ENCODE measurements around the gene CDC14A. TPM values are rescaled to one million over a fixed set of nuclear protein-coding genes. Genes with fewer than 3 reads are reported as not detected.

Gene CDC14A
- total and polyA plus RNA-seq, 2 of the 8 experiments (the other 6 are each of a cell fraction or from before 2014, with no cell fraction given), result 3.2 to 8.9 TPM

DNA sequence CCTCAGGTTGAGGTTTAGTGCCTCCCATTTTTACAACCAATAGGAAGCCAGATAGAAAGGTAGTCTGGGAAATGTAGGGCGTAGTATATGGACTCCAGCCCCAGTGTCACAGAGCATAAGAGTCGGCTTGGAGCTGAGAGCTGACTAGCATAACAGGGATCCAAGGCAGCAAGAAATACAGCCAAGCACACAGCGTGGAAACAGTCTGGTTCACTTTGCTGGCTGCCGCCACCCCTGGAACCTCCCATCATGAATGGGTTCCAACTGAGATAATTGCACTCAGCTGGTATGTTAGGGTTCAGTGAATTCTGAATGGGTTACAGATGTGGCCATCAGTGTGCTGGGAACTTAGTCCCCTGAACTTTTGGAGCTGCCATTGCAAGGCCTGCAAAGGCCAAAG is 108.9 kb downstream of the CDC14A start:
- no peak overlapping the region for H2BK120ac ChIP-seq (replicated peaks; ENCODE audit: low read depth, low read length)
- peak overlapping the region; percentile 42; the same call in 1 of the 2 replicates for H2AK5ac ChIP-seq (ENCODE audit: low read depth, low read length)
- no peak overlapping the region for H2BK5ac ChIP-seq (ENCODE audit: low read depth, low read length)
- H4K20me1 ChIP-seq (replicated peaks in 1 of 2; ENCODE audit: control insufficient read depth in 1 of 2, insufficient read depth in 2 of 2, low read length in 2 of 2), result no peaks in the 10 kb centered on the region
- FAIRE-seq (no peak), DNase-seq (ENCODE audit: low read depth in 1 of 2, low spot score in 2 of 2) (no peak)
- H4K5ac ChIP-seq (ENCODE audit: insufficient read length, low read depth, low read length), result no peak overlapping the region
- no peaks in the 10 kb centered on the region for H3K23me2 ChIP-seq (ENCODE audit: low read depth, low read length)
- WGBS, 2 experiments (ENCODE audit: extremely low coverage in 1 of 2, insufficient coverage in 1 of 2, insufficient read length in 1 of 2, insufficient replicate concordance in 2 of 2, low coverage in 1 of 2, low lambda C conversion rate in 2 of 2, missing lambda C conversion rate in 1 of 2), result 80% methylated on average over 4 of the region's 4 CpGs; no CpG with 5 or more reads in 1 of the 2 experiments
- H2BK12ac ChIP-seq (ENCODE audit: low read depth, low read length), result no peak overlapping the region
- no peak overlapping the region for H3K4me3 ChIP-seq (ENCODE audit: extremely low read depth in 1 of 4, insufficient read depth in 2 of 4, low read depth in 3 of 4, low read length in 4 of 4)
- H2BK15ac ChIP-seq (ENCODE audit: low read length), result peak overlapping the region; percentile 54; the same call in 1 of the 2 replicates
- H3K14ac ChIP-seq (ENCODE audit: insufficient read length), result no peak overlapping the region
- no peak overlapping the region for H2AFZ ChIP-seq (ENCODE audit: low read length)
- ChIA-PET CTCF (ENCODE audit: partially characterized antibody) (interaction anchor here (0.8 to 9.3 kb wide), 22 partner anchors 26 to 418 kb away, joined by 3 to 68 read pairs (median 4); partner anchors contain the start of genes CDC14A and RTCA), POLR2A (ENCODE audit: partially characterized antibody) (interaction anchor here (1.0 to 1.5 kb wide), 3 partner anchors 27 to 491 kb away, joined by 3 to 4 read pairs (median 3); partner anchors contain the start of gene SLC35A3)
- no peak overlapping the region for H3K4me2 ChIP-seq (ENCODE audit: insufficient read depth in 1 of 2, low read depth in 2 of 2, low read length in 2 of 2)
- no peak overlapping the region for H3K4ac ChIP-seq (replicated peaks; ENCODE audit: insufficient read length, low read depth, low read length)
- no peak overlapping the region for H3K56ac ChIP-seq (replicated peaks; ENCODE audit: insufficient read length, low read depth, low read length)
- no peak overlapping the region for H3K9ac ChIP-seq (replicated peaks in 1 of 4; ENCODE audit: extremely low read depth in 1 of 4, low read depth in 3 of 4, low read length in 3 of 4)
- H3K27ac ChIP-seq (ENCODE audit: low read depth, low read length), result no peak overlapping the region
- no peaks in the 10 kb centered on the region for H3K79me1 ChIP-seq (ENCODE audit: low read depth, low read length)
- no peak overlapping the region for H2BK20ac ChIP-seq (ENCODE audit: low read length)
- H3K4me1 ChIP-seq (replicated peaks in 1 of 4; ENCODE audit: control insufficient read depth in 3 of 4, insufficient read depth in 4 of 4, low read length in 3 of 4), result peaks cover 13 to 32% (median 16%) of the 10 kb centered on the region in 4 experiments
- H3K27me3 ChIP-seq (replicated peaks in 1 of 4; ENCODE audit: control insufficient read depth in 3 of 4, extremely low read depth in 1 of 4, insufficient read depth in 3 of 4, low read length in 3 of 4), result no peaks in the 10 kb centered on the region
- no peak overlapping the region for H4K91ac ChIP-seq (replicated peaks; ENCODE audit: insufficient read length, low read length)
- no peaks in the 10 kb centered on the region for H3K36me3 ChIP-seq (ENCODE audit: control insufficient read depth in 2 of 4, insufficient read depth in 4 of 4, low read length in 3 of 4)
- H3K18ac ChIP-seq (ENCODE audit: extremely low read depth, low read length), result no peak overlapping the region
- no peaks in the 10 kb centered on the region for H3K79me2 ChIP-seq (ENCODE audit: control insufficient read depth in 1 of 2, insufficient read depth in 2 of 2, low read length in 2 of 2)
- no peak overlapping the region for H3K23ac ChIP-seq (ENCODE audit: insufficient read length)
- H4K8ac ChIP-seq (ENCODE audit: extremely low read depth, insufficient read depth, low read length), result no peak overlapping the region
- no peaks in the 10 kb centered on the region for H3K9me3 ChIP-seq (ENCODE audit: insufficient read depth in 2 of 2, low read depth in 1 of 2, low read length in 1 of 2)
- TF ChIP-seq POLR2A (IDR thresholded peaks at IDR 0.05; ENCODE audit: control extremely low read depth in 1 of 2, low read depth in 2 of 2, low read length in 2 of 2) (no peak), TCF12 (IDR thresholded peaks at IDR 0.05; ENCODE audit: low read depth, low read length) (peak; percentile 59; the same call in 1 of the 2 replicates), FOSL1 (IDR thresholded peaks at IDR 0.05; ENCODE audit: insufficient read depth, low read depth, low read length) (no peak), ASH2L (IDR thresholded peaks at IDR 0.05; ENCODE audit: low read length) (no peak), RAD21 (IDR thresholded peaks at IDR 0.05 in 1 of 2, conservative IDR thresholded peaks at IDR 0.05 in 1 of 2; ENCODE audit: low read depth in 2 of 2, low read length in 2 of 2) (no peak), BCL11A (IDR thresholded peaks at IDR 0.05; ENCODE audit: low read depth in 2 of 2, low read length in 2 of 2) (no peak), SUZ12 (IDR thresholded peaks at IDR 0.05; ENCODE audit: low read length) (no peak), RXRA (IDR thresholded peaks at IDR 0.05; ENCODE audit: insufficient read depth, low read depth, low read length) (no peak), CTCF (IDR thresholded peaks at IDR 0.05; ENCODE audit: control extremely low read depth in 1 of 3, insufficient read depth in 1 of 3, low read depth in 1 of 3, low read length in 3 of 3) (no peak), HDAC2 (IDR thresholded peaks at IDR 0.05; ENCODE audit: borderline replicate concordance in 1 of 2, low read depth in 2 of 2, low read length in 2 of 2) (no peak), JUN (IDR thresholded peaks at IDR 0.05; ENCODE audit: low read depth, low read length) (no peak)

Data from H1 (cell line).